HTERT RPE-1 (cell line): ENCODE data around the gene TAP2.
"Not testable (repeated sequence)": the region's sequence is repeated elsewhere in the genome, so short reads cannot be mapped to it uniquely, and the experiment has no call there.

Experiments
- in situ Hi-C: fragments of 300-500 bp; cut with MboI; formaldehyde crosslinking; loops from 4 replicates; pipeline ENCODE4 v1.14.3; 2020; ENCODE audit warnings: low sequenced_read_pairs

Gene TAP2

GRCh38 chr6:32836873-32837272 lies 1.7 kb downstream of the TAP2 start:
- in situ Hi-C loops = no loop called here

GRCh38 chr6:32835167-32835893 lies 3.2 kb downstream of the TAP2 start:
- in situ Hi-C loops = no loop called here

- in situ Hi-C loops = no loop called here
Measured at GRCh38 chr6:32833664-32834063, 4.9 kb downstream of the TAP2 start.

GRCh38 chr6:32832535-32832934 lies 6.0 kb downstream of the TAP2 start:
- in situ Hi-C loops = no loop called here

- in situ Hi-C loops = no loop called here
Measured at GRCh38 chr6:32830936-32831335, 7.6 kb downstream of the TAP2 start.

GRCh38 chr6:32830017-32830416 lies 8.5 kb downstream of the TAP2 start:
- in situ Hi-C loops = no loop called here

GRCh38 chr6:32829495-32829894 lies 9.0 kb downstream of the TAP2 start:
- in situ Hi-C loops = no loop called here

- in situ Hi-C loops = no loop called here
Measured at GRCh38 chr6:32827025-32827424, 11.5 kb downstream of the TAP2 start.

GRCh38 chr6:32825966-32826365 lies 12.6 kb downstream of the TAP2 start:
- in situ Hi-C loops = no loop called here

- in situ Hi-C loops = no loop called here
Measured at GRCh38 chr6:32819729-32820128, 18.8 kb downstream of the TAP2 start.

- in situ Hi-C loops = no loop called here
Measured at GRCh38 chr6:32818867-32819266, 19.7 kb downstream of the TAP2 start.

- in situ Hi-C loops = no loop called here
Measured at GRCh38 chr6:32816746-32817204, 21.8 kb downstream of the TAP2 start, which contains the start of gene HLA-DOB. Gene HLA-DOB (minus strand): TSS chr6:32817002. CDS start chr6:32816951, 51 bp downstream.

- in situ Hi-C loops = no loop called here
Measured at GRCh38 chr6:32815996-32816395, 22.5 kb downstream of the TAP2 start.

GRCh38 chr6:32815115-32815514 lies 23.4 kb downstream of the TAP2 start:
- in situ Hi-C loops = no loop called here

GRCh38 chr6:32814145-32814544 lies 24.4 kb downstream of the TAP2 start:
- in situ Hi-C loops = no loop called here

- in situ Hi-C loops = no loop called here
Measured at GRCh38 chr6:32809171-32809570, 29.4 kb downstream of the TAP2 start.

- in situ Hi-C loops = no loop called here
Measured at GRCh38 chr6:32807020-32807580, 31.4 kb downstream of the TAP2 start.

- in situ Hi-C loops = not testable (repeated sequence)
Measured at GRCh38 chr6:32805404-32805803, 33.1 kb downstream of the TAP2 start.

GRCh38 chr6:32803416-32803815 lies 35.1 kb downstream of the TAP2 start:
- in situ Hi-C loops = no loop called here

- in situ Hi-C loops = no loop called here
Measured at GRCh38 chr6:32799740-32800139, 38.8 kb downstream of the TAP2 start.

GRCh38 chr6:32799168-32799567 lies 39.4 kb downstream of the TAP2 start:
- in situ Hi-C loops = no loop called here
